IPS-15b (cell line): ENCODE measurements around the gene BBLN.
"Not testable (repeated sequence)": the region's sequence is repeated elsewhere in the genome, so short reads cannot be mapped to it uniquely, and the experiment has no call there.

ENCODE experiments used
- H3K27me3 ChIP-seq: one replicate; pipeline ENCODE4 v1.6.1; 2013; ENCODE audit warnings: low read length; ENCODE audit not compliant: control insufficient read depth, insufficient read depth
- H3K36me3 ChIP-seq: one replicate; pipeline ENCODE4 v1.6.1; 2013; ENCODE audit warnings: low read length; ENCODE audit not compliant: control insufficient read depth, insufficient read depth
- H3K4me1 ChIP-seq: one replicate; pipeline ENCODE4 v1.6.1; 2013; ENCODE audit warnings: mild to moderate bottlenecking, low read length; ENCODE audit not compliant: control insufficient read depth, insufficient read depth
- H3K4me3 ChIP-seq: one replicate; pipeline ENCODE4 v1.5.1; 2013; ENCODE audit warnings: low read depth, low read length
- H3K9ac ChIP-seq: one replicate; pipeline ENCODE4 v1.6.1; 2013; ENCODE audit warnings: low read depth, mild to moderate bottlenecking, low read length
- H3K9me3 ChIP-seq: one replicate; pipeline ENCODE4 v1.6.1; 2013; ENCODE audit warnings: mild to moderate bottlenecking, low read length; ENCODE audit not compliant: control insufficient read depth, insufficient read depth

The BBLN gene

GRCh38 chr9:128175726-128176125 lies 15.7 kb downstream of the BBLN start:
- Histone ChIP-seq H3K4me3 (no peak overlapping the region), H3K9ac (no peak overlapping the region), H3K9me3 (no peaks in the 10 kb centered on the region), H3K27me3 (no peaks in the 10 kb centered on the region), H3K4me1 (no peaks in the 10 kb centered on the region), H3K36me3 (peaks cover 33% of the 10 kb centered on the region)

- Histone ChIP-seq H3K9me3 (no peaks in the 10 kb centered on the region), H3K9ac (no peak overlapping the region), H3K4me1 (no peaks in the 10 kb centered on the region), H3K36me3 (peaks cover 36% of the 10 kb centered on the region), H3K4me3 (no peak overlapping the region), H3K27me3 (no peaks in the 10 kb centered on the region)
Observed at GRCh38 chr9:128178806-128179431, 18.9 kb downstream of the BBLN start.

GRCh38 chr9:128180001-128180400 lies 19.9 kb downstream of the BBLN start:
- Histone ChIP-seq H3K9ac (no peak overlapping the region), H3K9me3 (no peaks in the 10 kb centered on the region), H3K36me3 (peaks cover 36% of the 10 kb centered on the region), H3K27me3 (no peaks in the 10 kb centered on the region), H3K4me1 (no peaks in the 10 kb centered on the region), H3K4me3 (no peak overlapping the region)

DNA sequence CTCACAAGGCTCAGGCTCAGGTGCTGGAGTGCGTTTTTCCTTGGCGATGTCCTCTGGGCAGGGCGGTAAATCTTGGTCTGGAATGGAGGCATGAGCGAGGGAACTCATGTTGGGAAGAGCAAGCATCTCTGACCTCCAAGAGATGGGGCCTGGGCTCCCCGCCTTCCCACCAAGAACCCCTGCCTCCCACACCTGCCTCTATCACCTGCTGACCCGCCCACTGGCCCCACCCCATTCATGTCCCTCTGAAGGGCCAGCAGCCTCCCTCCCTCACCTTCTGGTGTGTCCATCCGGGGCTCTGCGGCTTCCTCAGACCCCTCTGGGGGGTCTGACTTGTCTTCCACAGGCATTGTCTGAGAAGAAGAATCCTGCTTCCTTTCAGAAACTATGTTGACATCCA lies 20.4 kb downstream of the BBLN start:
- Histone ChIP-seq H3K4me1 (no peaks in the 10 kb centered on the region), H3K9ac (no peak overlapping the region), H3K36me3 (peaks cover 36% of the 10 kb centered on the region), H3K9me3 (no peaks in the 10 kb centered on the region), H3K27me3 (no peaks in the 10 kb centered on the region), H3K4me3 (no peak overlapping the region)

DNA sequence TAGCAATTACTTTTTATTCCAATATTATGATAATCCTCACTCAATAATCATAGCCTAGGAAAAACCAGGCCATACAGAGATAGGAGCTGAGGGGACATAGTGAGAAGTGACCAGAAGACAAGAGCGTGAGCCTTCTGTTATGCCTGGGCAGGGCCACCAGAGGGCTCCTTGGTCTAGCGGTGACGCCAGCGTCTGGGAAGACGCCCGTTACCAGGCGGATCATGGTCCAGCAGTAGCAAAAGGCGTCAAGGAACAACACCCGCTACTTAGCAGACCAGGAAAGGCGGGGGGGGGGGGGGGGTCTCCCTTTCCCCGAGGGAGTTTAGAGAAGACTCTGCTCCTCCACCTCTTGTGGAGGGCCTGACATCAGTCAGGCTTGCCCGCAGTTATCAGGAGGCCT lies 21.4 kb downstream of the BBLN start:
- not testable (repeated sequence) for H3K9me3 ChIP-seq, H3K27me3 ChIP-seq, H3K4me1 ChIP-seq, H3K9ac ChIP-seq, H3K4me3 ChIP-seq
- peaks cover 30% of the 10 kb centered on the region for H3K36me3 ChIP-seq

- Histone ChIP-seq H3K9ac (no peak overlapping the region), H3K36me3 (peaks cover 25% of the 10 kb centered on the region), H3K4me3 (no peak overlapping the region), H3K9me3 (no peaks in the 10 kb centered on the region), H3K27me3 (no peaks in the 10 kb centered on the region), H3K4me1 (no peaks in the 10 kb centered on the region)
Observed at GRCh38 chr9:128182893-128183588, 23.0 kb downstream of the BBLN start.

GRCh38 chr9:128185979-128186965 lies 26.2 kb downstream of the BBLN start:
- peaks cover 7% of the 10 kb centered on the region for H3K36me3 ChIP-seq
- H3K9me3 ChIP-seq = no peaks in the 10 kb centered on the region
- H3K4me1 ChIP-seq = peaks cover 5% of the 10 kb centered on the region
- no peaks in the 10 kb centered on the region for H3K27me3 ChIP-seq
- no peak overlapping the region for H3K4me3 ChIP-seq
- no peak overlapping the region for H3K9ac ChIP-seq

DNA sequence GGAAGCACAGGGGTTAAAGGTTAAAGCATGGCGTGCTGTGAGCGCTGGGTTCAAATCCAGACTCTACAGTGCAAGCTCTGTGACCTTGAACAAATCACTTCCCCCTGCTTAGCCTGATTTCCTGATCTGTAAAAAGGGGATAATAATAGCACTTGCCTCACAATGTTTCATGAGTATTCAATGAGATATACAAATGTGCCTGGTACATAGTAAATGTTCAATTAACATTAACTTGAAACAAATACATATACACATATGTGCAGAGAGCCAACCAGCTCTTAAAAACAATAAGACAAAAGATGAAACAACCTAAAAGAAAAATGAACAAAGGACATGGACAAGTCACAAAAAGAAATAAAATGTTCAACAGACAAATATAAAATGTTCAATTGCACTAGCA lies 27.3 kb downstream of the BBLN start:
- Histone ChIP-seq H3K27me3 (no peaks in the 10 kb centered on the region), H3K9me3 (no peaks in the 10 kb centered on the region), H3K4me3 (no peak overlapping the region), H3K36me3 (peaks cover 5% of the 10 kb centered on the region), H3K4me1 (peaks cover 5% of the 10 kb centered on the region), H3K9ac (no peak overlapping the region)

DNA sequence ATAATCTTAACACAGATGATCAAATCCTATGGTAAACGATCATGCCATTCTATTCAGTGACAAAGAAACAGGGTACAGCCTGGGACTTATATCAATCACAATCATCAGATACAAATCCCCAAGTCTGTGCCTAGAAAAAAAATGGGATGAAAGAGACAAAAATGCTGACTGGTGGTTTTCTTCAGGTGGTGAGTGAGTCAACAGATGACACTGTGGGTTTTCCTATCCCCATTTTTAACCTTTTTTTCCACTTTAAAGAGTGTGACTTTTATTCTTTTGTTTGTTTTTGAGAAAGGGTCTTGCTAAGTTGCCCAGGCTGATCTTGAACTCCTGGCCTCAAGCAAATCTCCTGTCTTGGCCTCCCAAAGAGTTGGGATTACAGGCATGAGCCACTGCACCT lies 28.1 kb downstream of the BBLN start:
- no peaks in the 10 kb centered on the region for H3K9me3 ChIP-seq
- H3K4me3 ChIP-seq = no peak overlapping the region
- H3K27me3 ChIP-seq = no peaks in the 10 kb centered on the region
- H3K9ac ChIP-seq = no peak overlapping the region
- H3K36me3 ChIP-seq = peaks cover 3% of the 10 kb centered on the region
- peaks cover 5% of the 10 kb centered on the region for H3K4me1 ChIP-seq

GRCh38 chr9:128190013-128190412 lies 29.9 kb downstream of the BBLN start:
- Histone ChIP-seq H3K9me3 (no peaks in the 10 kb centered on the region), H3K36me3 (peaks cover 3% of the 10 kb centered on the region), H3K4me1 (peaks cover 5% of the 10 kb centered on the region), H3K9ac (no peak overlapping the region), H3K27me3 (no peaks in the 10 kb centered on the region), H3K4me3 (no peak overlapping the region)

GRCh38 chr9:128190516-128191405 lies 30.7 kb downstream of the BBLN start:
- no peaks in the 10 kb centered on the region for H3K9me3 ChIP-seq
- peak overlapping the region; percentile 83 for H3K9ac ChIP-seq
- no peaks in the 10 kb centered on the region for H3K27me3 ChIP-seq
- H3K4me1 ChIP-seq = peaks cover 5% of the 10 kb centered on the region
- peaks cover 3% of the 10 kb centered on the region for H3K36me3 ChIP-seq
- peak overlapping the region; percentile 89 for H3K4me3 ChIP-seq
